Measurements from ENCODE around the gene MAP3K21. TPM values are rescaled to one million over a fixed set of nuclear protein-coding genes. Genes with fewer than 3 reads are reported as not detected.
A peak's percentile ranks its signal among the peaks of the same experiment; 100 is the strongest.

MAP3K21 gene
- total and polyA plus RNA-seq, 2 of the 4 experiments (the other 2 are of a cell fraction), result 0.15 to 0.18 TPM

- H2BK120ac ChIP-seq (ENCODE audit: low read depth, low read length), result peak within 1 kb of the TSS; percentile 76
- no peaks in the 10 kb centered on the region for H3K9me3 ChIP-seq (ENCODE audit: control insufficient read depth, insufficient read depth, low read length)
- H3K4me2 ChIP-seq (ENCODE audit: low read depth, low read length), result peak within 1 kb of the TSS; percentile 90
- peak within 1 kb of the TSS; percentile 62; the same call in 1 of the 3 replicates for H2BK15ac ChIP-seq (ENCODE audit: low read depth, low read length)
- H3K27me3 ChIP-seq (ENCODE audit: control insufficient read depth, insufficient read depth, low read length), result no peaks in the 10 kb centered on the region
- peak within 1 kb of the TSS; percentile 94 for H4K5ac ChIP-seq (ENCODE audit: low read depth, low read length)
- DNase-seq (peak; percentile 54), ATAC-seq (ENCODE audit: low read depth) (peak; percentile 89)
- no peaks in the 10 kb centered on the region for H4K20me1 ChIP-seq (ENCODE audit: insufficient read depth, low read length)
- peak within 1 kb of the TSS; percentile 79 for H3K27ac ChIP-seq (ENCODE audit: insufficient read depth, low read length)
- H4K91ac ChIP-seq (ENCODE audit: insufficient read depth, low read depth, low read length), result peak within 1 kb of the TSS; percentile 73; the same call in 1 of the 2 replicates
- H2BK5ac ChIP-seq (ENCODE audit: low read depth, low read length, poor library complexity, severe bottlenecking), result peak within 1 kb of the TSS; percentile 66
- peak within 1 kb of the TSS; percentile 40 to 77; a peak in 3 of 4 replicates for H4K8ac ChIP-seq (ENCODE audit: low read depth in 2 of 2, low read length in 2 of 2)
- H3K9ac ChIP-seq (ENCODE audit: low read depth, low read length), result peak within 1 kb of the TSS; percentile 77
- H3K79me1 ChIP-seq (ENCODE audit: low read depth in 1 of 2, low read length in 2 of 2), result peaks cover 12 to 33% of the 10 kb centered on the region in 2 experiments; a peak in 3 of 4 replicates
- in situ Hi-C loops (cut with MboI; ENCODE audit: low sequenced_read_pairs) (no loop called here), dilution Hi-C loops (cut with HindIII; ENCODE audit: low sequenced_read_pairs, unreplicated experiment) (no loop called here), intact Hi-C loops (cut with micrococcal nuclease) (no loop called here)
- H3K4ac ChIP-seq (ENCODE audit: low read depth, low read length), result peak within 1 kb of the TSS; percentile 89
- H2BK20ac ChIP-seq (ENCODE audit: low read depth, low read length), result peak within 1 kb of the TSS; percentile 42; the same call in 1 of the 2 replicates
- WGBS, 2 experiments (ENCODE audit: extremely low coverage in 2 of 2, insufficient read length in 1 of 2), result 0% methylated on average over 9 of the region's 54 CpGs; no CpG with 5 or more reads in 1 of the 2 experiments
- BruUV-seq (replicated peaks), result no TSS peak
- ChIA-PET CTCF (no interaction called here), POLR2A (ENCODE audit: unreplicated experiment) (no interaction called here)
- H3K4me1 ChIP-seq (ENCODE audit: control insufficient read depth, insufficient read depth, low read length), result peaks cover 6% of the 10 kb centered on the region
- TF ChIP-seq MAZ (IDR thresholded peaks at IDR 0.05; ENCODE audit: borderline replicate concordance, low read depth, low read length), result peak; percentile 42; the same call in 1 of the 2 replicates
- no peak for TF ChIP-seq NFE2L2 (IDR thresholded peaks at IDR 0.05; ENCODE audit: low read depth, low read length)
- H3K23ac ChIP-seq (ENCODE audit: low read depth, low read length), result peak within 1 kb of the TSS; percentile 67
- peak within 1 kb of the TSS; percentile 97 for H2AFZ ChIP-seq (replicated peaks; ENCODE audit: low read length, poor library complexity)
- peaks cover 6% of the 10 kb centered on the region for H3K9me1 ChIP-seq (ENCODE audit: insufficient read depth, low read length)
- peak within 1 kb of the TSS; percentile 72 for H3K14ac ChIP-seq (replicated peaks; ENCODE audit: low read depth, low read length)
- H3K18ac ChIP-seq (ENCODE audit: low read depth, low read length), result peak within 1 kb of the TSS; percentile 60
- H3K56ac ChIP-seq (ENCODE audit: extremely low read depth, insufficient read depth, low read length), result peak within 1 kb of the TSS; percentile 63; the same call in 1 of the 2 replicates
- H3K4me3 ChIP-seq (ENCODE audit: insufficient read depth, low read depth, low read length), result peak within 1 kb of the TSS; percentile 79
- H3K36me3 ChIP-seq (ENCODE audit: control insufficient read depth, insufficient read depth, low read length), result no peaks in the 10 kb centered on the region
- H2AK5ac ChIP-seq (ENCODE audit: low read depth, low read length), result peak within 1 kb of the TSS; percentile 64; the same call in 1 of the 2 replicates
- peak within 1 kb of the TSS; percentile 96 for H2AK9ac ChIP-seq (replicated peaks; ENCODE audit: low read depth, low read length, poor library complexity)
Observed at GRCh38 chr1:233295237-233295974, 32.1 kb upstream of the MAP3K21 start, which contains the start of gene PCNX2. Gene PCNX2, minus strand, starts transcription at chr1:233295725. Its CDS starts 247 bp downstream, at chr1:233295478.
